Measurements from ENCODE around the gene GAS2. TPM values are rescaled to one million over a fixed set of nuclear protein-coding genes. Genes with fewer than 3 reads are reported as not detected.

GAS2 gene
- total and polyA plus RNA-seq, 2 donors (not counting 1 experiment from before 2014, with no cell fraction given), result 0.27 to 1.2 TPM

DNA sequence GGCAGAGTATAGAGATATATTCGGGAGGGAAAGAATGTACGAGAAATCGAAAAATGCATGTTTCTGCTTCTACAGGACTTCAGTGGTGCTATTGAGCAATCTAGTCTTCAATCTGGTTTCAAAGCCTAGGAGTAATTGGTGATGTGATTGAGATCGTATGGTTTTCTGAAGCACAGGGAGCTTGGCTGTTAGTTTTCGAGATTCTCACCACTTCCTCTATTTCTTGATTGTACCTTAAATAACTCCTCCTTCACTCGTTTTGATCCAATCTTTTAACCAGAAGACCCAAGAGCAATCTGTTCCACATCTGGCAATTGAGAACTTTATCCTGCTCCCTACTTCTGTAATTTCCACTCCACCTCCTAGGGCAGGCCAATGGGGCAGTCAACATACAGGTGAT lies 193.3 kb downstream of the GAS2 start:
- no peaks in the 10 kb centered on the region for H3K4me1 ChIP-seq (ENCODE audit: control insufficient read depth, extremely low read depth, insufficient read depth, low read length)
- TF ChIP-seq EZH2 (IDR thresholded peaks at IDR 0.05; ENCODE audit: low read length, missing control alignments), result no peak
- no peaks in the 10 kb centered on the region for H3K27me3 ChIP-seq (ENCODE audit: control insufficient read depth, insufficient read depth, low read length)

DNA sequence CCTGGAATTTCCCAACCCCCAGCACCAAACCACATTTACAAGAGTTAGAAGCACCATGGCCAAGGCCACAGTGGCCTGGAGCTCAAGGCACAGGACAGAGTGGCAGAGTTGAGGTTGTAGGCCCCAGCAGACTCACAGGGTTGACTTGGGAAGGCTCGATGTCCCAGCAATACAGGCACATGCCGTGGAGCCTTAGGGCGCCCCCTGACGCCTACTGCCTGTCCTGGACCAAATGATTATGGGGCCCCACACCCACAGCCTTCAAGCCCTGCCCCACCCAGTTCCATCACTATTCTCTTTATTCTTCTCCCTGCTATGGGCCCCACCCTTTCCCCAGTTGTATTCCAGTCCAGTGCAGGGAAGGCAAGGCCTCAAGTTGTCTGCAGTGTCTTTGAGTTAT lies 193.8 kb downstream of the GAS2 start, which contains the start of gene CCDC179:
CCDC179 (minus strand) TSS at position 234 of the 400 bp plus-strand sequence; CDS start at position 181, 53 bp downstream.
- TF ChIP-seq, protein P1, sequence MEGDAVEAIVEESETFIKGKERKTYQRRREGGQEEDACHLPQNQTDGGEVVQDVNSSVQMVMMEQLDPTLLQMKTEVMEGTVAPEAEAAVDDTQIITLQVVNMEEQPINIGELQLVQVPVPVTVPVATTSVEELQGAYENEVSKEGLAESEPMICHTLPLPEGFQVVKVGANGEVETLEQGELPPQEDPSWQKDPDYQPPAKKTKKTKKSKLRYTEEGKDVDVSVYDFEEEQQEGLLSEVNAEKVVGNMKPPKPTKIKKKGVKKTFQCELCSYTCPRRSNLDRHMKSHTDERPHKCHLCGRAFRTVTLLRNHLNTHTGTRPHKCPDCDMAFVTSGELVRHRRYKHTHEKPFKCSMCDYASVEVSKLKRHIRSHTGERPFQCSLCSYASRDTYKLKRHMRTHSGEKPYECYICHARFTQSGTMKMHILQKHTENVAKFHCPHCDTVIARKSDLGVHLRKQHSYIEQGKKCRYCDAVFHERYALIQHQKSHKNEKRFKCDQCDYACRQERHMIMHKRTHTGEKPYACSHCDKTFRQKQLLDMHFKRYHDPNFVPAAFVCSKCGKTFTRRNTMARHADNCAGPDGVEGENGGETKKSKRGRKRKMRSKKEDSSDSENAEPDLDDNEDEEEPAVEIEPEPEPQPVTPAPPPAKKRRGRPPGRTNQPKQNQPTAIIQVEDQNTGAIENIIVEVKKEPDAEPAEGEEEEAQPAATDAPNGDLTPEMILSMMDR (conservative IDR thresholded peaks at IDR 0.05 in 1 of 2, IDR thresholded peaks at IDR 0.05 in 1 of 2; ENCODE audit: low read depth in 1 of 2, low read length in 2 of 2), result no peak
- TF ChIP-seq EZH2 (IDR thresholded peaks at IDR 0.05; ENCODE audit: low read length, missing control alignments), result no peak
- Histone ChIP-seq H3K27me3 (ENCODE audit: control insufficient read depth, insufficient read depth, low read length) (no peaks in the 10 kb centered on the region), H3K4me1 (ENCODE audit: control insufficient read depth, extremely low read depth, insufficient read depth, low read length) (no peaks in the 10 kb centered on the region), H3K36me3 (ENCODE audit: control insufficient read depth, insufficient read depth, low read length) (no peaks in the 10 kb centered on the region), H3K4me2 (ENCODE audit: extremely low read depth, insufficient read depth, low read length) (no peak within 1 kb of the TSS), H3K27ac (ENCODE audit: insufficient read depth, low read length) (no peak within 1 kb of the TSS), H3K9ac (ENCODE audit: insufficient read depth, low read length) (no peak within 1 kb of the TSS), H3K79me2 (ENCODE audit: control insufficient read depth, insufficient read depth, low read length) (no peaks in the 10 kb centered on the region), H3K9me3 (ENCODE audit: control insufficient read depth, insufficient read depth, low read depth, low read length) (no peaks in the 10 kb centered on the region), H3K4me3 (replicated peaks in 1 of 4; ENCODE audit: control extremely low read depth in 1 of 4, insufficient read depth in 1 of 4, low read depth in 3 of 4, low read length in 4 of 4) (no peak within 1 kb of the TSS), H4K20me1 (ENCODE audit: control insufficient read depth, extremely low read depth, insufficient read depth, low read length) (no peaks in the 10 kb centered on the region), H2AFZ (ENCODE audit: low read length) (no peak within 1 kb of the TSS)
- DNase-seq (ENCODE audit: low read depth in 2 of 2), result no peak

More for the DNA sequence above, 193.3 kb downstream of the GAS2 start:
- H3K27ac ChIP-seq (ENCODE audit: insufficient read depth, low read length), result no peak overlapping the region
- no peak for DNase-seq (ENCODE audit: low read depth in 2 of 2)
- no peaks in the 10 kb centered on the region for H3K79me2 ChIP-seq (ENCODE audit: control insufficient read depth, insufficient read depth, low read length)
- H3K9ac ChIP-seq (ENCODE audit: insufficient read depth, low read length), result no peak overlapping the region
- H2AFZ ChIP-seq (ENCODE audit: low read length), result no peak overlapping the region
- H3K9me3 ChIP-seq (ENCODE audit: control insufficient read depth, insufficient read depth, low read depth, low read length), result no peaks in the 10 kb centered on the region
- no peak overlapping the region for H3K4me2 ChIP-seq (ENCODE audit: extremely low read depth, insufficient read depth, low read length)
- H3K36me3 ChIP-seq (ENCODE audit: control insufficient read depth, insufficient read depth, low read length), result no peaks in the 10 kb centered on the region
- no peak overlapping the region for H3K4me3 ChIP-seq (replicated peaks in 1 of 4; ENCODE audit: control extremely low read depth in 1 of 4, insufficient read depth in 1 of 4, low read depth in 3 of 4, low read length in 4 of 4)
- no peaks in the 10 kb centered on the region for H4K20me1 ChIP-seq (ENCODE audit: control insufficient read depth, extremely low read depth, insufficient read depth, low read length)

Other genes with a start within 250 kb of the GAS2 start
- gene FANCF, start 40.8 kb upstream of the GAS2 start, total RNA-seq, result 11.8 and 15.9 TPM in 2 replicates
- 4.3 and 4.9 TPM in 2 replicates for gene FANCF, start 40.8 kb upstream of the GAS2 start, polyA plus RNA-seq
- gene SVIP, start 163.2 kb downstream of the GAS2 start, total RNA-seq, result 2.3 and 5.3 TPM in 2 replicates
- 6.0 and 13.7 TPM in 2 replicates for gene SVIP, start 163.2 kb downstream of the GAS2 start, polyA plus RNA-seq
- gene CCDC179, start 193.9 kb downstream of the GAS2 start, total RNA-seq, result not detected in 2 replicates
- gene CCDC179, start 193.9 kb downstream of the GAS2 start, polyA plus RNA-seq, result not detected in 2 replicates

Data from fibroblast of lung (primary cell).